NCI-H1436 treated with DMSO at 0.1 percent for 48 hours (cell line): Measurements from ENCODE around the gene LSM11.
A peak's percentile ranks its signal among the peaks of the same experiment; 100 is the strongest.

Source experiments
- DNase-seq: peaks from one replicate; lab custom pipeline; 2025; lab: John Stamatoyannopoulos, UW

Gene LSM11

DNA sequence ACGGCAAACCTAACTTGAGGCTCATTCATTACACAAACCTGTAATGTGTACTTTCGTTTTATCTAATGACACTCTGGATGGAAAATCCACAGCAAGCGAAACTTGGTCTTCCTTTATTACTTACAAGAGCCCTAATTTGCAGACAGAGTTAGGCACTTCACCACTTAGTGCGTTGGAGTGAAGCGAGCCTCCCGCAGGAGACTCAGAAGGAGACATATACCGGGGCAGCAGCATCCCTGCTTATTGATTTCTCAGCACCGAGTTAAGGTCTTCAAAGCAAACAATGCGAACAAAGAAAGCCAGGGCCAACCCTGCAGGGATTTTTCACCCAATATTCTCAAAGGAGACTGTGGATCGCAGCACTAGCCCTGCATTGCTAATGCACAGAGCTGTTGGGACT lies 28.6 kb downstream of the LSM11 start:
- no peak for DNase-seq

GRCh38 chr5:157778121-157778805 lies 34.8 kb downstream of the LSM11 start:
- DNase-seq, result no peak

DNA sequence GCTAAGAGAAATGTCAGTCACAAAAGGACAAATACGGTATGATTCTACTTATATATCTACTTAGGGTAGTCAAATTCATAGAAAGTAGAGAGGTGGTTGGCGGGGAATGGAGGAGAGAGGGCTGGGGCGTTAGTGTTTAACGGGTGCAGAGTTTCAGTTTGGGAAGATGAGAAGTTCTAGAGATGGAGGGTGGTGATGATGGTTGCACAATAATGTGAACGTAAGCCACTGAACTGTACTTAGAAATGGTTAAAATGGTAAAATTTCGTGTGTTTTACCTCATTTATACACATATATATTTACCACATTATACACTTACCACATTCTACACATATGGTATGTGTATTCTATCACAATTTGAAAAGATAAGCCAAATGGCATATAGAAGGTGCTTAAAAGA lies 35.7 kb downstream of the LSM11 start:
- no peak for DNase-seq

GRCh38 chr5:157785801-157786200 lies 42.3 kb downstream of the LSM11 start:
- peak; percentile 24 for DNase-seq

DNA sequence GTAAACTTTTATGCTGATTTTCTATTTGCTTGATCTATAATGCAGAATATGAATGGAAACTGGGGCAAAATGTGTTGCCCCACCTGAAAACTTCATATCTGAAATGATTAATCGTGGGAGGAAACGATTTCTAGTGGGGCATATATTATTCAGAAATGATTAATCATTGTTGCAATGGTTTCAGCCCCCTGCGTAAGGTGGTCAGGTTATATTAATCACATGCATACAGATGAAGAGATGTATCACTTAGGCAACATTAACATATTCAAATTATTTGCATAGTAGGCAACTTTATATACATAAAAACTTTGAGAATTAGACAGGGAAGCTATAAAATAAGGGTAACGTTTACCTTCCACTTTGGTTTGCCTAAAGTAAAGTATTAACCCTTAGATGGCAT lies 49.8 kb downstream of the LSM11 start:
- no peak for DNase-seq

GRCh38 chr5:157799578-157799977 lies 56.1 kb downstream of the LSM11 start:
- DNase-seq, result no peak

GRCh38 chr5:157800137-157800536 lies 56.6 kb downstream of the LSM11 start:
- DNase-seq, result no peak

DNA sequence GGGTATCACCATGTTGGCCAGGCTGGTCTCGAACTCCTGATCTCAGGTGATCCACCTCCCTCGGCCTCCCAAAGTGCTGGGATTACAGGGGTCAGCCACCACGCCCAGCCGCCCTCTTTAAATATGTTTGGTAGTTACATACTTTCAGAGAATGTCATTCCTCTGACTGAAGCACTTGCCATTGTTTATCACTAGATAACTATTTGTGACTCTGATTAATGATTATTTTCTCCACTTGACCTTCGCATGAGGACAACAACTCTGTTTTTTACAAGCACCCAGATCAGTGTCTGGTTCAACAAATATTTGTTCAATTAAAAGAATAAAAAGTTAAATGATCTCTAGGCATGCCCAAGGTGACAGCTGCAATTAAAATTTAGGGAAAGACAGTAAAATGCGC lies 59.2 kb downstream of the LSM11 start:
- DNase-seq, result no peak

DNA sequence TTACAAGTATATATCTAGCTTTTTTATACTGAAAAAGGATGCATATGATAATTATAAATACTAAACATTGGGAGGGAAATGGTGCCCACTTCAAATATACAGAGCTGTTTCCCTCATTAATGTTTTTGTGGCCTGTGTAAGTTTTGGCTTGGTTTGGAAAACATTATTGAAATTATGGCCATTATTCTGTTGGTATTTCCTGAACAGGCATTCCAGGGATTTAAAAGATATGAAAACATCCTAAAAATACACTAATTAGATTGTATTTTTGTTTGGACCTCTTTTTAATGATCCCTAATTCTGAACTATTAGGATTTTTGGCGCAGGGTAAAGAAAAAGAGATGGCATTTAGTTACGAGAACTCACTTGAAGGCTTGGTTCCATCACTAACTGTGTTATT lies 64.5 kb downstream of the LSM11 start:
- no peak for DNase-seq
